RCC 7860 (cell line): Measurements from ENCODE around the gene SDK1.

Experiments
- DNase-seq: peaks from one replicate; pipeline ENCODE4 v3.0.0-alpha.2; 2015; ENCODE audit warnings: low spot score
- FAIRE-seq: peaks from 2 replicates; lab custom pipeline; 2012; peaks lifted over from hg19 to GRCh38; lab: Jason Lieb, UNC

Gene SDK1

GRCh38 chr7:3757059-3757458 lies 456.0 kb downstream of the SDK1 start:
- DNase-seq (no peak), FAIRE-seq (no peak)

GRCh38 chr7:3760651-3761050 lies 459.6 kb downstream of the SDK1 start:
- FAIRE-seq (no peak), DNase-seq (no peak)

- no peak for DNase-seq
- no peak for FAIRE-seq
Measured at GRCh38 chr7:3762146-3762831, 461.2 kb downstream of the SDK1 start.

GRCh38 chr7:3767917-3768777 lies 467.1 kb downstream of the SDK1 start:
- FAIRE-seq: no peak
- DNase-seq: no peak

GRCh38 chr7:3771906-3772305 lies 470.9 kb downstream of the SDK1 start:
- FAIRE-seq: no peak
- no peak for DNase-seq

- DNase-seq: no peak
- FAIRE-seq: no peak
Measured at GRCh38 chr7:3778345-3778744, 477.3 kb downstream of the SDK1 start.

GRCh38 chr7:3780016-3780415 lies 479.0 kb downstream of the SDK1 start:
- DNase-seq: no peak
- no peak for FAIRE-seq

- FAIRE-seq (no peak), DNase-seq (no peak)
Measured at GRCh38 chr7:3780525-3780924, 479.5 kb downstream of the SDK1 start.

- no peak for FAIRE-seq
Measured at GRCh38 chr7:3781607-3782006, 480.6 kb downstream of the SDK1 start.

GRCh38 chr7:3787717-3788264 lies 486.7 kb downstream of the SDK1 start:
- no peak for DNase-seq
- no peak for FAIRE-seq

More at GRCh38 chr7:3781607-3782006, 480.6 kb downstream of the SDK1 start:
- DNase-seq: no peak

- no peak for FAIRE-seq
- DNase-seq: no peak
Measured at GRCh38 chr7:3790803-3791202, 489.8 kb downstream of the SDK1 start.

GRCh38 chr7:3791327-3791726 lies 490.3 kb downstream of the SDK1 start:
- FAIRE-seq: no peak
- DNase-seq: no peak

GRCh38 chr7:3795141-3795540 lies 494.1 kb downstream of the SDK1 start:
- FAIRE-seq: no peak
- no peak for DNase-seq

- FAIRE-seq (no peak), DNase-seq (no peak)
Measured at GRCh38 chr7:3795781-3796180, 494.7 kb downstream of the SDK1 start.

GRCh38 chr7:3805151-3805550 lies 504.1 kb downstream of the SDK1 start:
- DNase-seq (no peak), FAIRE-seq (no peak)

GRCh38 chr7:3806516-3806915 lies 505.5 kb downstream of the SDK1 start:
- no peak for FAIRE-seq
- no peak for DNase-seq

GRCh38 chr7:3807824-3808223 lies 506.8 kb downstream of the SDK1 start:
- FAIRE-seq (no peak), DNase-seq (no peak)

GRCh38 chr7:3821488-3821887 lies 520.4 kb downstream of the SDK1 start:
- FAIRE-seq: no peak

GRCh38 chr7:3825491-3825890 lies 524.4 kb downstream of the SDK1 start:
- no peak for DNase-seq
- FAIRE-seq: no peak

More at GRCh38 chr7:3821488-3821887, 520.4 kb downstream of the SDK1 start:
- no peak for DNase-seq

GRCh38 chr7:3832199-3832598 lies 531.1 kb downstream of the SDK1 start:
- no peak for FAIRE-seq
- no peak for DNase-seq

GRCh38 chr7:3835109-3835508 lies 534.1 kb downstream of the SDK1 start:
- DNase-seq (no peak), FAIRE-seq (no peak)

GRCh38 chr7:3836855-3837254 lies 535.8 kb downstream of the SDK1 start:
- FAIRE-seq: no peak
- no peak for DNase-seq
